ENCODE data around the gene WASHC2C. TPM values are rescaled to one million over a fixed set of nuclear protein-coding genes. Genes with fewer than 3 reads are reported as not detected.
"Not testable (repeated sequence)": the region's sequence is repeated elsewhere in the genome, so short reads cannot be mapped to it uniquely, and the experiment has no call there.

Gene WASHC2C
- total RNA-seq: 10 to 100 TPM; 38.6 to 40.9 TPM

DNA sequence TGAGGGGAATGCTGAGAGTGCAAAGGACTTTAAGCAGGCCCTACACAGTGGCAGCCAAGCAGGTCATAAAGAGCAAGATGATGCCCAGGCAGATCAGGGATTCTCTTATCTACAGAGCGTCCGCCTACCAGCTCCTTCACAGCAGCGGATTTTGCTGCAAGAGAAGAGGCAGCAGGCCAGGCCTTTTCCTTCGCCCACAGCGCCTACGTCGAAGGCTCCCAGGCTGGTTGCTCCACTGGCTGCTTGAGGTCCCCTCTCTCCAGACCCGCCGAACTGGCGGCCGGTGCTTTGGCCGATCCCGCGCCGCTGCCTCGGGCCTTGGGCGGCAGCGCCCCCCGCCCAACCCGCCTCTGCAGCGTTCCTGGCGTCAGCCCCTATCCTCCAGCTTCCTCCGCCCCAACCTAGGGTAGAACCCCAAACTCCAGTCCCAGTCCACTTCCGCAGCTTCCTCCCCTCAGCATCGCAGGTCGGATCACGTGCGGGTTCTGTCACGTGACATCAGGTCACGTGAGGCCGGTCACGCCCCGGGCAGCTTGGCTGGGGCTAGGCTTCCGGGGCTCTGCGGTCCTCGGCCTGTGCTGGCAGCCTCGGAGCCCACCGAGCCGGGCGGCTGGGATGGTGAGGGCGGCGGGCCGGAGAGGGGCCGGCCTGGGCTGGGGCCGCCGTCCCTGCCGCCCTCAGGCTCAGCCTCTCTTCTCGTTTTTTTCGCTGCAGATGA is at the start of gene WASHC2C:
TSS of gene WASHC2C (plus strand) at position 564 of the 718 bp plus-strand sequence. CDS start at position 616, 52 bp downstream.
- POLR2A ChIA-PET: interaction anchor here (1.2 to 1.5 kb wide), 2 partner anchors 55 to 306 kb away, joined by 5 to 6 read pairs; no protein-coding TSS in a partner anchor
- H3K27me3 Mint-ChIP-seq: not testable (repeated sequence)

DNA sequence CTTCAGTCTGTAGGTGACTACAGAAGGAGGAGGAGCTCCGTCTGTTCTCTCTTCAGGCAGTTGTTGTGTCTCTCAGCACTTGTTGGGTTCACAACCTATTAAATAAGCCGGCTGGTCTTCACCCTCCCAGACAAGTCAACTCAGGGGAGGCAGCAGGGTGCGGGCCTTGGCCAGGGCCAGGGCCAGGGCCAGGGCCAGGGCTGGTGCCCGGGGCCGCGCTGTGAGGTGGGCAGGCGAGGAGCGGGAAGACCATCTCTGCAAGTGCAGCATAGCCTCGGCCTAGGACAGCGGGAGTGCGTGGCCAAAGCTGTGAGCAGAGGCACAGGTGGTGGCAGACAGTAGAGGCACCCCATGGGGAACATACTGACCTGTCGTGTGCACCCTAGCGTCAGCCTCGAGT is 48.6 kb upstream of the WASHC2C start:
- H3K27me3 Mint-ChIP-seq, CTCF ChIA-PET: not testable (repeated sequence)

More for the DNA sequence above, at the start of gene WASHC2C:
- H3K9me3 Mint-ChIP-seq; H3K36me3 Mint-ChIP-seq (ENCODE audit: low read depth): not testable (repeated sequence)
- DNase-seq: peak; percentile 95
- CTCF ChIA-PET: interaction anchor here (1.8 kb wide), 1 partner anchor 262 kb away, joined by 3 read pairs; no protein-coding TSS in a partner anchor
- H3K4me3 Mint-ChIP-seq: peak within 1 kb of the TSS; percentile 75
- H3K27ac Mint-ChIP-seq: peak within 1 kb of the TSS; percentile 73
- peaks cover 12% of the 10 kb centered on the region for H3K4me1 Mint-ChIP-seq

GRCh38 chr10:45710200-45710796 is 16.8 kb upstream of the WASHC2C start:
- DNase-seq; H3K9me3 Mint-ChIP-seq; H3K27ac Mint-ChIP-seq; H3K4me1 Mint-ChIP-seq; POLR2A ChIA-PET; H3K4me3 Mint-ChIP-seq; H3K36me3 Mint-ChIP-seq (ENCODE audit: low read depth); H3K27me3 Mint-ChIP-seq; CTCF ChIA-PET: not testable (repeated sequence)

More for the DNA sequence above, 48.6 kb upstream of the WASHC2C start:
- H3K4me1 Mint-ChIP-seq; POLR2A ChIA-PET; H3K9me3 Mint-ChIP-seq; H3K4me3 Mint-ChIP-seq; H3K27ac Mint-ChIP-seq; DNase-seq; H3K36me3 Mint-ChIP-seq (ENCODE audit: low read depth): not testable (repeated sequence)

DNA sequence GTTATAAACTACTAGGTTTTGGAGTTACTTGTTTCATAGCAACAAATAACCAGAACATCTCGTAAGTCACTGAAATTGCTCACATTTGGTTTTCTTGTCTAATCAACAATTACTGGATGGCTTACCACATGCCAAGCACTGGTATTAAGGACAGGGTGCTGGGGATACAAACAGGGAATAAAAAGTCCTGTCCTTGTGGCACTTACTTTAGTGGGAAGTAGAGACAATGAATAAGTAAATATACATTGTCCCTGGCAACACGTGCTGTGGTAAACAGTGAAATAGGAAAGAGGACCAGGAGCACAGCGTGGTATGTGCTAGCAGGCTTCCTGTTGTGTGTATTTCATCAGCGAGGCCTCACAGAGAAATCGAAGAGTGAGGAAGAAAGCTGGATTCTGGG is 15.8 kb upstream of the WASHC2C start:
- H3K27ac Mint-ChIP-seq; H3K36me3 Mint-ChIP-seq (ENCODE audit: low read depth); H3K4me1 Mint-ChIP-seq; POLR2A ChIA-PET; H3K27me3 Mint-ChIP-seq; DNase-seq; CTCF ChIA-PET; H3K9me3 Mint-ChIP-seq; H3K4me3 Mint-ChIP-seq: not testable (repeated sequence)

DNA sequence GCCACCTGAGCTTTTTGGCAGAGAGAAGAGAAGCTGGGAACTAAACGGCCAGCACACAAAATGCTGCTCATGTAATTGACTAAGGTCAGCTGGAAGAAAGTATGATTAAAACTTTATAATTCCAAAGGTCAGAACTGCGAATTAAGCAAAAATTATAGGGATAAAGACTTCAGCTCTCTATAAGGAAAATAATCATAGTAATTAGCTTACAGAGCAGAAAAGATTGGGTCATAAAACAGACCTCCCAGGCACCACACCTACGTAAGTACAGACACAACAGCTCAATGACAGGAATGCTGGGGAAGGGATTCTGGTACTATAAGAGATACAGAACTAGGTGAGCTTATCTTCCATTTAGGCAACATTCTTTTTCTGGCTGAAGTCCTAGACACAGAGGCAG is 10.0 kb upstream of the WASHC2C start:
- H3K27ac Mint-ChIP-seq; H3K4me1 Mint-ChIP-seq; H3K4me3 Mint-ChIP-seq; CTCF ChIA-PET; POLR2A ChIA-PET; H3K9me3 Mint-ChIP-seq; H3K27me3 Mint-ChIP-seq; DNase-seq; H3K36me3 Mint-ChIP-seq (ENCODE audit: low read depth): not testable (repeated sequence)

- H3K27ac Mint-ChIP-seq; H3K4me3 Mint-ChIP-seq; H3K36me3 Mint-ChIP-seq (ENCODE audit: low read depth); POLR2A ChIA-PET; H3K27me3 Mint-ChIP-seq; DNase-seq; H3K4me1 Mint-ChIP-seq; H3K9me3 Mint-ChIP-seq; CTCF ChIA-PET: not testable (repeated sequence)
These were observed 9.4 kb upstream of the WASHC2C start for GRCh38 chr10:45717642-45718041.

DNA sequence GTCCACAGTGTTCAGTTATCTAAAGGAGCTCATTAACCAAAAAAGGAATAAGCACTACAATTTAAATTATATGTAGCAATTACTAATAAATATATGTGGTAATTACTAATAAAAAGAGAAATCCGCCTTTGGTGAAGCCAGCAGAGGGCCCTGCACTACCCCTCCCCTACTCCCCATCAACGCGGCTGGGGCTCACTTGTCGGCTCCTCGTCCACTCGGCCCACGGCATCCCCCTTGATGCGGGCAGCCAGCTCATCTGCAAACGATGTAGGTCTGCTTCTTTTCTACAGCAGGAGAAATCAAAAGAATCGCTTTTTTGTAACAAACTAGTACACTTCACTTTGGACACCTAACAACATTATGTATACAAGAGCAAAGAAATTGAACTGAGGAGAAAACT is 5.6 kb upstream of the WASHC2C start:
- not testable (repeated sequence) for H3K27me3 Mint-ChIP-seq; H3K4me1 Mint-ChIP-seq; H3K36me3 Mint-ChIP-seq (ENCODE audit: low read depth)

GRCh38 chr10:45723851-45724250 is 3.2 kb upstream of the WASHC2C start:
- CTCF ChIA-PET: not testable (repeated sequence)

More for the DNA sequence above, 5.6 kb upstream of the WASHC2C start:
- POLR2A ChIA-PET, H3K4me3 Mint-ChIP-seq, H3K9me3 Mint-ChIP-seq, DNase-seq, CTCF ChIA-PET, H3K27ac Mint-ChIP-seq: not testable (repeated sequence)

GRCh38 chr10:45727421-45727965 is 427 bp downstream of the WASHC2C start:
- Mint-ChIP-seq H3K4me1 (peaks cover 12% of the 10 kb centered on the region), H3K27ac (peak overlapping the region; percentile 58), H3K4me3 (peak overlapping the region; percentile 75)
- H3K27me3 Mint-ChIP-seq; DNase-seq; H3K36me3 Mint-ChIP-seq (ENCODE audit: low read depth); H3K9me3 Mint-ChIP-seq: not testable (repeated sequence)
- ChIA-PET POLR2A (interaction anchor here (1.2 to 1.5 kb wide), 2 partner anchors 56 to 306 kb away, joined by 5 to 6 read pairs; no protein-coding TSS in a partner anchor), CTCF (interaction anchor here (1.8 kb wide), 1 partner anchor 263 kb away, joined by 3 read pairs; no protein-coding TSS in a partner anchor)

More at GRCh38 chr10:45723851-45724250, 3.2 kb upstream of the WASHC2C start:
- H3K4me3 Mint-ChIP-seq; H3K36me3 Mint-ChIP-seq (ENCODE audit: low read depth); H3K4me1 Mint-ChIP-seq; H3K27ac Mint-ChIP-seq; H3K27me3 Mint-ChIP-seq; H3K9me3 Mint-ChIP-seq; DNase-seq; POLR2A ChIA-PET: not testable (repeated sequence)

DNA sequence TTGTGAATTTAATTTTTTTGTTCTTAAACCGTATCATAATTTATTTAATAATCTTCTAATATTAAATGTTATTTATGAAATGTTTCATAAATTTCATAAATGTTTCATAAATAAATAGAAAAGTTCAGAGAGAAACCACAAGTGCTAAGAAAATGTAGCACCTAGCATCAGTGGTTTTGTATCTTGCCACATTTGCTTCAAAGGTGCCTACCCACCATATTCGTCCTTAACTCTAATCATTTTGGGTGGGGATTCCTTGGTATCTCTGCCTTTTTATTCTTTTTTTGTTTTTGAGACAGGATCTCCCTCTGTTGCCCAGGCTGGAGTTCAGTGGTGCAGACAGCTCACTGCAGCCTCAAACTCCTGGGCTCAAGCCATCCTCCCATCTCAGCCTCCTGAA is 7.4 kb downstream of the WASHC2C start:
- POLR2A ChIA-PET; DNase-seq; H3K27me3 Mint-ChIP-seq; H3K36me3 Mint-ChIP-seq (ENCODE audit: low read depth); H3K4me3 Mint-ChIP-seq; H3K4me1 Mint-ChIP-seq; H3K9me3 Mint-ChIP-seq; H3K27ac Mint-ChIP-seq: not testable (repeated sequence)
- CTCF ChIA-PET: interaction anchor here (0.8 kb wide), 1 partner anchor 499 kb away, joined by 3 read pairs; no protein-coding TSS in a partner anchor

DNA sequence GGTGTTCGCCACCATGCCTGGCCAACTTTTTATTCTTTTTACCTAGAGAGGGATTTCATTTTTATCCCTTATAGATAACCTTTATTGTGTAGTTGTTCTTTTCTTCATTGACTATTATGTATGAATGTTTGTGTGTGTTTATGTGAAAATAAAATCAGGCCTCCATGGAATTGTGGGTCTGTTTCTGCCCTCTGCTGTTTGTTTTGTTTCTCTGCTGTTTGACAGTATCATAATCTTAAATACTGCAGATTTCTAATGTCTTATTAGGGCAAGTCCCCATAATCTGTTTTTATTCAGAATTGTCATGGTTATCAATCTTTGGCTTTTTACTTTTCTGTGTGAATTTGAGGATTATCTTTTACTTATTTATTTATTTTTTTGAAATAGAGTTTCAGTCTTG is 7.8 kb downstream of the WASHC2C start:
- H3K4me1 Mint-ChIP-seq; CTCF ChIA-PET; H3K4me3 Mint-ChIP-seq; H3K9me3 Mint-ChIP-seq; DNase-seq; POLR2A ChIA-PET; H3K27ac Mint-ChIP-seq; H3K27me3 Mint-ChIP-seq; H3K36me3 Mint-ChIP-seq (ENCODE audit: low read depth): not testable (repeated sequence)

GRCh38 chr10:45741559-45741958 is 14.5 kb downstream of the WASHC2C start:
- H3K27me3 Mint-ChIP-seq; POLR2A ChIA-PET; CTCF ChIA-PET; H3K27ac Mint-ChIP-seq; DNase-seq; H3K36me3 Mint-ChIP-seq (ENCODE audit: low read depth); H3K9me3 Mint-ChIP-seq; H3K4me1 Mint-ChIP-seq; H3K4me3 Mint-ChIP-seq: not testable (repeated sequence)

DNA sequence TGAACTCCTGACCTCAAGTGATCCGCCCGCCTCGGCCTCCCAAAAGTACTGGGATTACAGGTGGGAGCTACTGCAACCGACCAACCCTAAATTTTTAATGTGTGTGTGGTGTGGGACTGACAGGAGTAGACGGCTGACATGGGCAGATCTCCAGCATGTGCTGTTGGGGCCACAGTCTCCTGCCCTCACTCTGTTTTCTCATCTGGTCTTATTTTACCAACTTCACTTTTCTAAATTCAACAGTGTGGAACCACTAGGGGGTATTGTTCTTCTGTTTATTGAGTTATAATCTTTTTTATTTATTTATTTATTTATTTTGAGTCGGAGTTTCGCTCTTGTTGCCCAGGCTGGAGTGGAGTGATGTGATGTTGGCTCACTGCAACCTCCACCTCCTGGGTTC is 14.9 kb downstream of the WASHC2C start:
- H3K4me3 Mint-ChIP-seq; H3K36me3 Mint-ChIP-seq (ENCODE audit: low read depth); H3K4me1 Mint-ChIP-seq; H3K27ac Mint-ChIP-seq; POLR2A ChIA-PET; H3K9me3 Mint-ChIP-seq; DNase-seq; CTCF ChIA-PET; H3K27me3 Mint-ChIP-seq: not testable (repeated sequence)

DNA sequence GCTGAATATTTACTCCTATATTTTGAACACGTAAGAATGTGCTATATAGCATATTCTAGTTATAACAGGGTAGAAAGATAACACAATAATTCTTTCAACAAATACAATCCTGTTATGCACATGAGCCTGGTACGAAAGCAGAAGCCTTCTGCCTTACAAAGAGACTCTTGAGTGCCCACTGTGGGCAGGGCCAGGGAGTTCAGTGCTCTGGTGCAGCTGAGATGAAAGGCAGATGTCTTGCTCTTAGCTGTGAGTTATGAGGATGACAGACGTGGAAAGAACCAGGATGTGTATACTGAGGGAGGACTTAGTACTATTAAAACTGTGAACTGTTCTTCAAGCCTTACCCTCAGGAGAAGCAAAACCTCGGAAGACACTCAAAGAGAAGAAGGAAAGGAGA is 24.1 kb downstream of the WASHC2C start:
- POLR2A ChIA-PET; H3K9me3 Mint-ChIP-seq; H3K36me3 Mint-ChIP-seq (ENCODE audit: low read depth); CTCF ChIA-PET; DNase-seq; H3K4me3 Mint-ChIP-seq; H3K4me1 Mint-ChIP-seq; H3K27ac Mint-ChIP-seq; H3K27me3 Mint-ChIP-seq: not testable (repeated sequence)

Data from activated CD4-positive, alpha-beta memory T cell treated with anti-CD3 and anti-CD28 coated beads, Interleukin-2, amount 10 ng/mL, durations not matched to agents 7 days and 5 days (primary cell).